K562 (cell line): ENCODE results near the gene TIMM9. TPM values are rescaled to one million over a fixed set of nuclear protein-coding genes. Genes with fewer than 3 reads are reported as not detected.

Experiments used
- ATAC-seq: fragments of 200-7000 bp; cut with Tn5 transposase; 3 replicates; pipeline ENCODE4 v1.9.1; 2020; ENCODE audit warnings: moderate library complexity
- BruUV-seq: library from RNA; stranded (reverse); fragments of 400-500 nt; replicated peaks from 2 replicates; lab custom pipeline; 2021; lab: Mats Ljungman, UMichigan
- CTCF ChIA-PET: fragments of 300-600 bp; formaldehyde crosslinking; extraction: SDS; loops from one replicate; lab custom pipeline; 2021; ENCODE audit warnings: low intra/inter-chr PET ratio; lab: Yijun Ruan, JAX
- POLR2A ChIA-PET: fragments of 300-600, 350-650 bp; sonication (Branson Sonifier 250); formaldehyde crosslinking; extraction: SDS; loops from one replicate; lab custom pipeline; 2021; ENCODE audit warnings: antibody characterized with exemption, inconsistent platforms; lab: Yijun Ruan, JAX
- DNase-seq, 4 experiments: peaks; one replicate each; pipeline versions ENCODE4 v3.0.0 to v3.0.0-alpha.2; 2011 to 2018; ENCODE audit warnings: low spot score in 3 of 4, mixed read lengths in 3 of 4; ENCODE audit errors: extremely low read depth in 1 of 4
- FAIRE-seq: peaks from 2 replicates; lab custom pipeline; 2011; peaks lifted over from hg19 to GRCh38; lab: Jason Lieb, UNC
- H2AFZ ChIP-seq: 2 replicates; pipeline ENCODE4 v1.6.0; 2011; ENCODE audit warnings: low read depth, low read length, control low read depth, inconsistent platforms
- H3K27ac ChIP-seq: fragments of 200-600 bp; 3 replicates; pipeline ENCODE4 v1.8.0; 2011; ENCODE audit warnings: low read depth, mild to moderate bottlenecking, control low read depth, inconsistent platforms, low read length, moderate library complexity, mixed read lengths; ENCODE audit errors: extremely low read depth
- H3K27me3 ChIP-seq, 2 experiments: fragments of 300-600 bp in 1 of 2; 2 replicates in 1 of 2; 3 replicates in 1 of 2; pipeline versions ENCODE4 v1.6.0 to v1.8.0; 2011; ENCODE audit warnings: inconsistent platforms in 2 of 2, low read length in 2 of 2, mild to moderate bottlenecking in 1 of 2, mixed read lengths in 1 of 2, moderate library complexity in 1 of 2; ENCODE audit not compliant: control insufficient read depth in 2 of 2, insufficient read depth in 2 of 2
- H3K36me3 ChIP-seq: fragments of 300-600 bp; 3 replicates; pipeline ENCODE4 v1.8.0; 2011; ENCODE audit warnings: mild to moderate bottlenecking, low read length, inconsistent platforms; ENCODE audit not compliant: control insufficient read depth, insufficient read depth
- H3K4me1 ChIP-seq, 2 experiments: fragments of 200-600 bp in 1 of 2; replicated peaks in 1 of 2; 2 replicates in 1 of 2; 3 replicates in 1 of 2; pipeline versions ENCODE4 v1.5.1 to v1.8.0; 2011; ENCODE audit warnings: inconsistent platforms in 2 of 2, low read length in 2 of 2, mild to moderate bottlenecking in 1 of 2, mixed read lengths in 1 of 2, moderate library complexity in 1 of 2; ENCODE audit not compliant: control insufficient read depth in 2 of 2, insufficient read depth in 2 of 2
- H3K4me2 ChIP-seq: 2 replicates; pipeline ENCODE4 v1.6.1; 2011; ENCODE audit warnings: low read length, control low read depth, inconsistent platforms, mixed read lengths; ENCODE audit not compliant: insufficient read depth
- H3K4me3 ChIP-seq: fragments of 200-600 bp; sonication (generic), shearing (Covaris generic); 2 replicates; pipeline ENCODE4 v1.5.1; 2016; ENCODE audit warnings: control low read depth, inconsistent platforms
- H3K79me2 ChIP-seq: fragments of 200-600 bp; 3 replicates; pipeline ENCODE4 v1.8.0; 2011; ENCODE audit warnings: low read length, inconsistent platforms; ENCODE audit not compliant: control insufficient read depth, insufficient read depth
- H3K9ac ChIP-seq, 2 experiments: 2 replicates each; pipeline versions ENCODE4 v1.6.0 to v1.6.1; 2011; ENCODE audit warnings: low read depth in 2 of 2, low read length in 2 of 2, control low read depth in 1 of 2, inconsistent platforms in 1 of 2, mild to moderate bottlenecking in 1 of 2, mixed read lengths in 1 of 2; ENCODE audit not compliant: insufficient read depth in 1 of 2
- H3K9me1 ChIP-seq: one replicate; pipeline ENCODE4 v1.6.0; 2011; ENCODE audit warnings: inconsistent platforms, mild to moderate bottlenecking, low read length, moderate library complexity; ENCODE audit not compliant: control insufficient read depth, insufficient read depth
- H3K9me3 ChIP-seq: replicated peaks from 2 replicates; pipeline ENCODE4 v1.5.1; 2011; ENCODE audit warnings: low read depth, low read length, inconsistent platforms; ENCODE audit not compliant: control insufficient read depth, insufficient read depth
- H4K20me1 ChIP-seq: replicated peaks from 2 replicates; pipeline ENCODE4 v1.6.1; 2011; ENCODE audit warnings: low read length, inconsistent platforms, mixed read lengths; ENCODE audit not compliant: control insufficient read depth, insufficient read depth
- CCAR2 ChIP-seq: fragments of 200-400 bp; formaldehyde crosslinking; IDR thresholded peaks from 2 replicates; pipeline ENCODE4 v1.6.1; 2017; ENCODE audit warnings: mild to moderate bottlenecking, low read depth, low read length
- CEBPB ChIP-seq: fragments of 450-650 bp; IDR thresholded peaks from 2 replicates; pipeline ENCODE4 v1.6.1; 2016; ENCODE audit warnings: missing genetic modification characterization, missing compliant biosample characterization
- CEBPG ChIP-seq, 3 experiments: fragments of 200-800 bp in 1 of 3; sonication (Bioruptor generic) in 1 of 3; sonication (generic) in 1 of 3; formaldehyde crosslinking in 1 of 3; IDR thresholded peaks in 2 of 3; conservative IDR thresholded peaks in 1 of 3; 2 replicates each; pipeline versions ENCODE4 v1.6.1 to v1.8.0; 2016 to 2022; ENCODE audit warnings: missing compliant biosample characterization in 2 of 3, missing genetic modification characterization in 2 of 3, mild to moderate bottlenecking in 1 of 3, missing genetic modification reagents in 1 of 3
- E2F3 ChIP-seq: fragments of 250-450 bp; sonication (Bioruptor Pico); IDR thresholded peaks from 2 replicates; pipeline ENCODE4 v1.4.0; 2020; ENCODE audit warnings: mild to moderate bottlenecking
- EP300 ChIP-seq: IDR thresholded peaks from 2 replicates; pipeline ENCODE4 v1.6.1; 2012; ENCODE audit warnings: low read length, improper control_type of control experiment
- FOXJ3 ChIP-seq: sonication (generic); formaldehyde crosslinking; IDR thresholded peaks from 2 replicates; pipeline ENCODE4 v1.4.0; 2020; ENCODE audit warnings: mild to moderate bottlenecking, missing genetic modification reagents
- KLF10 ChIP-seq: fragments of 250-450 bp; sonication (Bioruptor Pico); IDR thresholded peaks from 2 replicates; pipeline ENCODE4 v1.6.1; 2021; ENCODE audit warnings: matching md5 sums
- L3MBTL2 ChIP-seq: fragments of 450-650 bp; IDR thresholded peaks from 2 replicates; pipeline ENCODE4 v1.6.1; 2016; ENCODE audit warnings: mild to moderate bottlenecking, moderate library complexity
- NCOA6 ChIP-seq: fragments of 450-650 bp; IDR thresholded peaks from 2 replicates; pipeline ENCODE4 v1.6.1; 2017; ENCODE audit warnings: mild to moderate bottlenecking
- RFX5 ChIP-seq: IDR thresholded peaks from 2 replicates; pipeline ENCODE4 v1.6.1; 2011; ENCODE audit warnings: low read depth, mild to moderate bottlenecking, improper control_type of control experiment, low read length
- TBL1XR1 ChIP-seq, 2 experiments: IDR thresholded peaks; 2 replicates each; pipeline ENCODE4 v1.6.1; 2012; ENCODE audit warnings: improper control_type of control experiment in 2 of 2, low read length in 2 of 2, mild to moderate bottlenecking in 1 of 2
- THRA ChIP-seq: fragments of 450-650 bp; IDR thresholded peaks from 2 replicates; pipeline ENCODE4 v1.6.1; 2017; ENCODE audit warnings: mild to moderate bottlenecking, moderate library complexity
- THRB ChIP-seq: fragments of 450-650 bp; formaldehyde crosslinking; conservative IDR thresholded peaks from 2 replicates; pipeline ENCODE4 v1.4.0; 2022; ENCODE audit warnings: mild to moderate bottlenecking, missing genetic modification characterization
- ZNF121 ChIP-seq: sonication (generic); formaldehyde crosslinking; conservative IDR thresholded peaks from 2 replicates; pipeline ENCODE4 v1.8.0; 2022; ENCODE audit warnings: missing genetic modification reagents
- ZNF174 ChIP-seq: fragments of 250-450 bp; sonication (Bioruptor Pico); IDR thresholded peaks from 2 replicates; pipeline ENCODE4 v1.4.0; 2020; ENCODE audit warnings: mild to moderate bottlenecking
- ZNF311 ChIP-seq: fragments of 250-450 bp; sonication (Bioruptor Pico); IDR thresholded peaks from 2 replicates; pipeline ENCODE4 v1.4.0; 2020; ENCODE audit warnings: mild to moderate bottlenecking, moderate library complexity
- ZNF449 ChIP-seq: fragments of 250-450 bp; sonication (Bioruptor Pico); IDR thresholded peaks from 2 replicates; pipeline ENCODE4 v1.8.0; 2022; ENCODE audit warnings: moderate library complexity, mild to moderate bottlenecking, inconsistent platforms
- WGBS: fragments of 100-300 bp; shearing (Covaris generic); methylation state at CpG from one replicate; pipeline ENCODE4 v1.1.6; 2016; ENCODE audit warnings: low coverage, mixed read lengths; ENCODE audit not compliant: insufficient coverage; ENCODE audit errors: missing lambda C conversion rate; 5-methylcytosine and 5-hydroxymethylcytosine counted together
- in situ Hi-C: fragments of 300-500 bp; cut with MboI; formaldehyde crosslinking; loops from 4 replicates; pipeline ENCODE4 v1.15.0; 2018; ENCODE audit warnings: inconsistent platforms, mixed read lengths
- intact Hi-C: fragments of 100-400 bp; cut with micrococcal nuclease; formaldehyde crosslinking; loops from 2 replicates; pipeline ENCODE4 v1.14.2; 2022
- polyA plus RNA-seq, 8 experiments: library from polyadenylated mRNA; depleted of rRNA in 4 of 8; stranded (reverse) in 5 of 8; unstranded in 3 of 8; fragments of >200 nt; fragmentation: Nextera tagmentation in 2 of 8; fragmentation: Illumina TruSeq in 1 of 8; extraction: Ambion mirVana in 2 of 8; extraction: Trizol in 1 of 8; gene quantifications; 2 replicates each; pipeline versions ENCODE4 v1.2.1 to v1.2.3, GENCODE V29; 2011 to 2014; ENCODE audit warnings: inconsistent platforms in 1 of 8, missing spikeins in 1 of 8
- total RNA-seq, 7 experiments: library from RNA; depleted of rRNA in 6 of 7; stranded (reverse); fragments of >200 nt in 6 of 7; fragmentation: Illumina TruSeq in 2 of 7; extraction: Trizol in 2 of 7; gene quantifications; 2 replicates each; pipeline versions ENCODE4 v1.2.1 to v1.2.3, GENCODE V29; 2011 to 2021; ENCODE audit warnings: low replicate concordance in 1 of 7
- TF ChIP-seq, protein P1 (sequence below): fragments of 450-650 bp; IDR thresholded peaks from 2 replicates; pipeline ENCODE4 v1.6.1; 2016; ENCODE audit warnings: missing biosample characterization, missing genetic modification characterization

Gene TIMM9
- total and polyA plus RNA-seq, 9 of the 15 experiments (the other 6 are each of a cell fraction or from before 2014, with no cell fraction given): 28.0 to 101 (median 54.3) TPM

DNA sequence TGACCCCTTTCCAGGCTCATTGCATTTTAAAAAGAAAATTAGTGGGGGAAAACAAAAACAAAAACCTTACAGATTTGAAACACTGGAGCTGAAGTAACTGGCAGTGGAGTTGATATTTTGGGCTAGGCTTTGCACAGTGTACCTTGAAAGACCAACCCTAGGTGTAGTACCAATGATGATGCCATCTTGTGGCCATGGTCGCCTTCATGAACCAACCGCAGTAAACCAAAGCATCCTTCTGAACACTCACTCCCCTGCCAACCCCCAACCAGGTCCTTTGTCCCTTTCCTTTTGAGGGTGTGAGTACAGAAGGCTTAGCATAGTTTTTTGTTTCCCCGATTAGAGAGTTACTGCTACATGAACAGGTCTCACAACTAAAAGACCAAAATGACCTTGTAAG, 25.7 kb downstream of the TIMM9 start (continued):
- TF ChIP-seq CCAR2: no peak
- no peak for TF ChIP-seq THRB (CRISPR knock-in tag)
- TF ChIP-seq, all 486 proteins: peak for 0

DNA sequence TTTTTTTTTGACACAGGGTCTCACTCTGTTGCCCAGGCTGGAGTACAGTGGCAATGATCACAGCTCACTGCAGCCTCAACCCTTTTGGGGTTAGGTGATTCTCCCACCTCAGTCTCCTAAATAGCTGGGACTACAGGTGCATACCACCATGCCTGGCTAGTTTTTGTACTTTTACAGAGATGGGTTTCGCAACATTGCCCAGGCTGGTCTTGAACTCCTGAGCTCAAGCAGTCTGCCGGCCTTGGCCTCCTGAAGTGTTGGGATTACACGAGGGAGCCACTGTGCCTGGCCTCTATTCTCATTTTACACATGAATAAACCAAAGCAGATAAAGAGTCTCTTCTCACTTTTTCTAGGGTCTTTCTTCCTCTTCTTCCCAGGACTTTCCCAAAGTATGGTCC, 28.4 kb downstream of the TIMM9 start:
- no peak overlapping the region for H2AFZ ChIP-seq
- intact Hi-C loops: no loop called here
- H3K27ac ChIP-seq: no peak overlapping the region
- H4K20me1 ChIP-seq: no peaks in the 10 kb centered on the region
- FAIRE-seq (no peak), DNase-seq (no peak), ATAC-seq (no peak)
- no peaks in the 10 kb centered on the region for H3K9me1 ChIP-seq
- H3K9ac ChIP-seq: no peak overlapping the region
- H3K4me2 ChIP-seq: no peak overlapping the region
- no peaks in the 10 kb centered on the region for H3K9me3 ChIP-seq
- 88% methylated on average over 2 of the region's 3 CpGs for WGBS
- in situ Hi-C loops: no loop called here
- peaks cover 0 to 9% of the 10 kb centered on the region in 2 experiments; a peak in 3 of 5 replicates for H3K4me1 ChIP-seq
- H3K4me3 ChIP-seq: no peak overlapping the region
- no peaks in the 10 kb centered on the region for H3K27me3 ChIP-seq
- no peaks in the 10 kb centered on the region for H3K79me2 ChIP-seq
- POLR2A ChIA-PET: no interaction called here
- 0 out of 3 replicates have a peak, but pooled peaks cover 3% of the 10 kb centered on the region for H3K36me3 ChIP-seq
- CTCF ChIA-PET: no interaction called here
- BruUV-seq: no TSS peak
- no peak for TF ChIP-seq ZNF174
- TF ChIP-seq EP300: no peak
- no peak for TF ChIP-seq THRA
- TF ChIP-seq KLF10 (CRISPR knock-in tag): no peak
- TF ChIP-seq TBL1XR1 (IDR thresholded peaks at IDR 0.05; ENCODE audit: low read length in 2 of 2): no peak
- peak; percentile 20; the same call in 1 of the 2 replicates for TF ChIP-seq ZNF121 (CRISPR knock-in tag)
- TF ChIP-seq, protein P1, sequence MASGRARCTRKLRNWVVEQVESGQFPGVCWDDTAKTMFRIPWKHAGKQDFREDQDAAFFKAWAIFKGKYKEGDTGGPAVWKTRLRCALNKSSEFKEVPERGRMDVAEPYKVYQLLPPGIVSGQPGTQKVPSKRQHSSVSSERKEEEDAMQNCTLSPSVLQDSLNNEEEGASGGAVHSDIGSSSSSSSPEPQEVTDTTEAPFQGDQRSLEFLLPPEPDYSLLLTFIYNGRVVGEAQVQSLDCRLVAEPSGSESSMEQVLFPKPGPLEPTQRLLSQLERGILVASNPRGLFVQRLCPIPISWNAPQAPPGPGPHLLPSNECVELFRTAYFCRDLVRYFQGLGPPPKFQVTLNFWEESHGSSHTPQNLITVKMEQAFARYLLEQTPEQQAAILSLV: no peak
- TF ChIP-seq L3MBTL2: no peak
- no peak for TF ChIP-seq FOXJ3
- TF ChIP-seq RFX5: no peak
- peak; percentile 63 for TF ChIP-seq CEBPB (tag)
- TF ChIP-seq ZNF449: no peak
- no peak for TF ChIP-seq E2F3 (CRISPR knock-in tag)
- TF ChIP-seq CEBPG (CRISPR knock-in tag; IDR thresholded peaks at IDR 0.05): peak; percentile 27; the same call in 1 of the 2 replicates
- no peak for TF ChIP-seq CEBPG (tag; conservative IDR thresholded peaks at IDR 0.05 in 1 of 2, IDR thresholded peaks at IDR 0.05 in 1 of 2)
- no peak for TF ChIP-seq ZNF311 (CRISPR knock-in tag)
- no peak for TF ChIP-seq NCOA6
